Measurements from ENCODE around the gene GABBR2.

DNA sequence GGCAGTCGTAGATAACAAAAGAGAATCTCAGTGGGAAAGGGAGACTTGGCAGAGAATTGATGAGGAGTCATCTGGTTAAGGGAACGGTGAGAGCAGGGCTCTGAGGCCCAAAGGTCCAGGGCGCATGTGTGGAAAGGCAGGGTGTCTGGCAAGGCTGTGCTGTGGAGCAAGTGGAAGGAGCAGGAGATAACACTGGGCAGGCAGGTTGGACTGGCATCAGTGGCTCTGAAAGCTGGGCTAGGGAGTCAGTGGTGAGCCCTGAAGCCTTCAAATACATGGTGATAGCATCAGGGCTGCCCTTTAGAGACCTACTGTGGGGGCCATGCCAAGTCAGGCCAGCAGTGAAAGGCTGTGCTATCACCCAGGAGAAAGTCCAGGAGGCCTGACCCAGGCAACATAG, 131.3 kb downstream of the GABBR2 start:
- TF ChIP-seq CTCF (IDR thresholded peaks at IDR 0.05): no peak
- TF ChIP-seq POLR2A (IDR thresholded peaks at IDR 0.05): no peak
